Fibroblast of skin of right biceps (primary cell): ENCODE results near the gene APBB2.
"Not testable (repeated sequence)": the region's sequence is repeated elsewhere in the genome, so short reads cannot be mapped to it uniquely, and the experiment has no call there.

Experiments used
- DNase-seq: peaks from one replicate; pipeline ENCODE4 v3.0.0-alpha.2; 2013

Gene APBB2

GRCh38 chr4:41155194-41155830 lies 59.0 kb downstream of the APBB2 start:
- peak; percentile 81 for DNase-seq

GRCh38 chr4:41154814-41155177 lies 59.5 kb downstream of the APBB2 start:
- DNase-seq, result no peak

- no peak for DNase-seq
These were observed 60.1 kb downstream of the APBB2 start for GRCh38 chr4:41154010-41154813.

GRCh38 chr4:41150401-41150800 lies 63.9 kb downstream of the APBB2 start:
- DNase-seq, result no peak

- DNase-seq, result not testable (repeated sequence)
These were observed 64.8 kb downstream of the APBB2 start for GRCh38 chr4:41149568-41149967.

GRCh38 chr4:41148931-41149330 lies 65.4 kb downstream of the APBB2 start:
- DNase-seq, result no peak

GRCh38 chr4:41148292-41148691 lies 66.0 kb downstream of the APBB2 start:
- peak; percentile 34 for DNase-seq

GRCh38 chr4:41147570-41147969 lies 66.8 kb downstream of the APBB2 start:
- DNase-seq, result not testable (repeated sequence)

GRCh38 chr4:41146716-41147506 lies 67.4 kb downstream of the APBB2 start:
- DNase-seq, result peak; percentile 67

GRCh38 chr4:41146196-41146595 lies 68.1 kb downstream of the APBB2 start:
- no peak for DNase-seq

GRCh38 chr4:41145571-41146078 lies 68.7 kb downstream of the APBB2 start:
- peak; percentile 65 for DNase-seq

- no peak for DNase-seq
These were observed 69.5 kb downstream of the APBB2 start for GRCh38 chr4:41144812-41145211.

- no peak for DNase-seq
These were observed 70.3 kb downstream of the APBB2 start for GRCh38 chr4:41144040-41144379.

- DNase-seq, result peak; percentile 96
These were observed 70.9 kb downstream of the APBB2 start for GRCh38 chr4:41143311-41144039.

GRCh38 chr4:41142376-41143310 lies 71.7 kb downstream of the APBB2 start:
- peak; percentile 71 for DNase-seq

- peak; percentile 95 for DNase-seq
These were observed 72.4 kb downstream of the APBB2 start for GRCh38 chr4:41141900-41142299.

- DNase-seq, result no peak
These were observed 73.9 kb downstream of the APBB2 start for GRCh38 chr4:41140410-41140809.

- DNase-seq, result no peak
These were observed 76.5 kb downstream of the APBB2 start for GRCh38 chr4:41137879-41138278.

- DNase-seq, result no peak
These were observed 77.9 kb downstream of the APBB2 start for GRCh38 chr4:41136456-41136855.

- no peak for DNase-seq
These were observed 78.5 kb downstream of the APBB2 start for GRCh38 chr4:41135801-41136200.

GRCh38 chr4:41134581-41134980 lies 79.8 kb downstream of the APBB2 start:
- no peak for DNase-seq
